ENCODE results near the gene PPFIA4.

- TF ChIP-seq POLR2A (IDR thresholded peaks at IDR 0.05) (no peak), CTCF (IDR thresholded peaks at IDR 0.05) (no peak), POLR2AphosphoS5 (IDR thresholded peaks at IDR 0.05) (no peak), EP300 (IDR thresholded peaks at IDR 0.05) (no peak)
Observed at GRCh38 chr1:203057911-203058675, 31.8 kb downstream of the PPFIA4 start.
